WTC11 (cell line): ENCODE data around the gene PKMYT1.

ENCODE experiments used
- CTCF ChIP-seq: fragments of 200-600 bp; IDR thresholded peaks from 2 replicates; pipeline ENCODE4 v1.8.0; 2022; ENCODE audit warnings: antibody characterized with exemption
- ESRRA ChIP-seq: sonication (generic); formaldehyde crosslinking; IDR thresholded peaks from 2 replicates; pipeline ENCODE4 v1.8.1; 2022; ENCODE audit warnings: mild to moderate bottlenecking, missing genetic modification reagents, borderline replicate concordance
- NR1H2 ChIP-seq: sonication (generic); formaldehyde crosslinking; IDR thresholded peaks from 2 replicates; pipeline ENCODE4 v1.9.0; 2021; ENCODE audit warnings: mild to moderate bottlenecking, moderate library complexity, missing genetic modification reagents
- ZNF423 ChIP-seq: fragments of 250-450 bp; sonication (Bioruptor Pico); IDR thresholded peaks from 2 replicates; pipeline ENCODE4 v2.1.2; 2022; ENCODE audit warnings: mild to moderate bottlenecking, moderate library complexity

GRCh38 chr16:3004319-3004718, 24.1 kb upstream of the PKMYT1 start:
- no peak for TF ChIP-seq CTCF
- no peak for TF ChIP-seq ESRRA (CRISPR knock-in tag)
- no peak for TF ChIP-seq NR1H2 (CRISPR knock-in tag)
- no peak for TF ChIP-seq ZNF423
